DMS153 treated with DMSO at 0.1 percent for 48 hours (cell line): ENCODE data around the gene MC2R.

Source experiments
- DNase-seq: peaks from one replicate; lab custom pipeline; 2025; ENCODE audit not compliant: unreplicated experiment; lab: John Stamatoyannopoulos, UW

Gene MC2R

DNA sequence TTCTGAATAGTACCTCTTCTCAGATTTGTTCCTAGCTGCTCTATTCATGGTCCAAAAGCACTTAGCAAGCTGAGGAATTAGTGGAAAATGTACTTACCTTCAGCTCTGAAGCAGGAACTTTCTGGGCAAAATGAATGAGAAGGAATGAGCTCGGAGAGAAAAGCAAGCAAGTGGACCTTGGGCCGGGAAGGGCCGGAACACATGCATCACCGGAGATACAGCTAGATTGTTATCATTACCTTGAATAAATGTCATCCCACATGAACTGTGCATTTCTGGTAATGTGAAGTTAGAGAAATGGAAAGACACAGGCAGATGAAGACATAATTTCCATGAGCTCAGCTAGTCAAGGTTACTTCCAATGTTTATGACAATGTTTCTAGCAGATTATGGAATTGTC is at the start of gene MC2R:
Gene MC2R, minus strand, starts transcription at position 146 of the 400 bp plus-strand sequence. CDS start 30,018 bp downstream, outside the sequence.
- DNase-seq, result no peak

GRCh38 chr18:13945811-13946210 is 30.5 kb upstream of the MC2R start:
- DNase-seq, result no peak

DNA sequence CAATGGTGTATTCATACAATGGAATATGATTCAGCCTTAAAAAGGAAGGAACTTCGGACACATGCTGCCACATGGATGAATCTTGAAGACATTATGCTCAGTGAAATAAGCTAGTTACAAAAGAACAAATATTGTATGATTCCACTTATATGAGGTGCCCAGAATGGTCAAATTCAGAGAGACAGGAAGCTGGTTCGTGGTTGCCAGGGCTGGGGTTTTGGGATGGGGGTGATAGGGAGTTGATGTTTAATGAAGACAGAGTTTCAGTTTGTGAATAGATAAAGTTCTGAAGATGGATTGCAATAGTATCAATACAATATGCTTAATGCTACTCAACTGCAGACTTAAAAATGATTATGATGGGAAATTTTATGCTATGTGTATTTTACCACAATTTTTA is 28.0 kb upstream of the MC2R start:
- DNase-seq, result no peak

DNA sequence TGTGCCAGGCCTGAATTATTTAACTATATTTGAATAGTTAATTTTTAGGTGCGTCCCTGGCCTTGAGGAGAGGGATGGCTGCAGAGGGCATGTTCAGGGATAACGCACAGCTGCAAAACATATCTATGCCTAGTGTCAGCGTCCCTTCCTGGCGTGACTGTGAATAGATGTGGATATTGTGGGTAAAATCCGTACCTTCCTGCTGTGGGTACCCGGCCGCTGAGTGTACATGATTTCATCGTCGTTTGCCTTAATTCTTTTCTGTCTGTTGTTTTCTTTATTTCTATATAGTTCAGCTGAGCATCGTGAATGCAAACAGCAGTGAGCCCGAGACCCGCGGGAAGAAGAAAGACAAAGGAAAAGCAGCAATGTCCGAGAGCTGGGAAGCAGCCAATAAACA is 25.0 kb upstream of the MC2R start:
- DNase-seq, result no peak

GRCh38 chr18:13934676-13935075 is 19.3 kb upstream of the MC2R start:
- DNase-seq, result no peak

DNA sequence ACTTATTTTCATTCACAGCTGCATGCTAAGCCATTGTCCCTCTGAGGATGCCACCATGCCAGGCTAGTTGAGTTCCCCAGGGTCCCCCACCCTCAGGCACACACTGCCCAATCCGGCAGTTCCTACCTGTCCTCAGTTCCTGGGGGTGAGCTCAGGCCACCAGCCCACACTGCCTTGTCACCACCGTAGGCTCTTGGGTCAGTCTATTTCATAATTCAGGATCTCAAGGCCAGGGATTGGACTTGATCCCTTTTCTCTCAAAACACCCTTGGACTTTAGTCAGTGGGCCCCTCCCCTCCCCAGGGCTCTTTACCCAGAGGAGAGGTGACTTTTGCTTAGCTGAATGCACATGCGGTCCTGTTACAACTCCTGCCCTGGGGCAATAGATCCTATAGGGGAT is 18.7 kb upstream of the MC2R start:
- no peak for DNase-seq

GRCh38 chr18:13932285-13933025 is 17.1 kb upstream of the MC2R start:
- no peak for DNase-seq

- DNase-seq, result no peak
These were observed 15.6 kb upstream of the MC2R start for GRCh38 chr18:13930964-13931363.

DNA sequence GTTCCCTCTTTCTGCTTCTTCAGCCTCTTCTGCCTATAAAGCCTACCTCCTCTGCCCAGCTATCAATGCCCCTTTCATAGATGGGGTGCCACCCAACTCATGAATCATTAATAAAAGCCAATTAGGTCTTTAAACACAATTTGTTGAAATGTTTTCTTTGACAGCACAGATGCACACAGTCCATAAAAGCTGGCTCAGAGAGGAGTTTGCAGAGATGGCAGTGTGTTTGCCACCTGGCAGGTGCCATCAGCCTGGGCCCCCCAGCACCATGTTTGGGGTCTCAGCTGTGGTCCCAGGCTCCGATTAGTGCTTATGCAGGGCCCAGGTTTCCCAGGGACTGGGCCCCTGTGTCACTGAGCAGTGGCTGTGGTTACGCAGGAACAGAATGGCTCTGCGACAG is 7.9 kb upstream of the MC2R start:
- DNase-seq, result no peak

GRCh38 chr18:13918898-13919297 is 3.6 kb upstream of the MC2R start:
- no peak for DNase-seq

GRCh38 chr18:13917401-13917800 is 2.1 kb upstream of the MC2R start:
- no peak for DNase-seq

GRCh38 chr18:13916559-13916958 is 1.2 kb upstream of the MC2R start:
- no peak for DNase-seq

GRCh38 chr18:13915995-13916431 is 677 bp upstream of the MC2R start:
- DNase-seq, result no peak

DNA sequence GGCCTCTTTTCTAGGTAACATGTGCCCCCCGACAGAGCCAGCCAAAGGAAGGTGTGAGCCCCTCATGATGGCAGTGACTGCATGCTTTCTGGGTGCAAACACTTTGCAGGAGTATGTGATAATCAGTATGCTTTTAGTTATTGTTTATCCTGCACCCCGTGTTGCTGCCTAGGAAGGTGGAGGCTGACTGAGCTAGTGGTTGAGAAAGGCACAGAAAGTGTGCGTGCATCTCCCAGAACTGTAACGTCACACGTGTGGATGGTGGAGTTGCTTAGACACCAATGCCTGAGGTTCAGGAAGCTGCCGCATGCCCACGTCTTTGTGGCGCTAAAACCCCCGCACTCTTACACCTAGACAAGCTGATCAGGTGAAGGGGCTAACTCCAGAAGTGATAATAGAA is 580 bp downstream of the MC2R start:
- no peak for DNase-seq

- no peak for DNase-seq
These were observed 1.2 kb downstream of the MC2R start for GRCh38 chr18:13914170-13914569.

DNA sequence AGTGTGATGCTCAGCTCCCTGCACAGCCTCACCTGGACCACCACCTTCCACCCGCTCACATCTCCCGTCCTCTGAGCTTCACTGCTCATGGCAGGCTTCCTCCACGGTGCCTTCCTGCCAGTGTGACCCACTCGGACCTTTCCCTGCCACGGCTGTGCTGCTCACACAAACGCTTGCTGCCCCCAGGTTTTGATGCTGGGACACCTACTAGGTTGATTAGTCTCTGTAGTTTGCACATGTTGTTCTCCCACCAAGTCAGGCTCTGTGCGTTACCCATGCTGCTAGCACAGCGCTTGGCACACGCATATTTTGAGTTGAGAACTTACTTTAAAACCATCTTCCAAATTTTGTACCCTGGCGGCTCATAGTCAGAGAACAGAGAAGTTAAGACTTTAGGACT is 2.1 kb downstream of the MC2R start:
- DNase-seq, result no peak

DNA sequence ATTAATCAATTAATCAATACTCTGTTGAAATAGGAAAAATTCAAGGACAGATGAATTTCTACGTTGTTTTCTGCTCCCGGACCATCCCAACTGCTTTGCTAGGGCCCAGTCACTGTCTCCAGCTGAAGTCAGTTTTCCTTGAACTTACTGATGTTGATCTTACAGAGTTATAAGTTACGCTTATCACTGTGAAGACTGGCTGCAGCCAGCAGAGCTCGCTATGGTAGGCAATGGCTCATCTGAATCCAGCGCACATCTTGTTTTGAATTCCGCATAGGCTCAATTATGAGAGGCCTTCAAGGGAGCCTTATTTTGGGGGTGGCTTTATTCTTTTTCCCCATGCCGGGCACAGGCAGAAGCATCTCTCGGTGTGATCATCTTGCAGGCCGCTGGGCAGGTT is 2.7 kb downstream of the MC2R start:
- no peak for DNase-seq

DNA sequence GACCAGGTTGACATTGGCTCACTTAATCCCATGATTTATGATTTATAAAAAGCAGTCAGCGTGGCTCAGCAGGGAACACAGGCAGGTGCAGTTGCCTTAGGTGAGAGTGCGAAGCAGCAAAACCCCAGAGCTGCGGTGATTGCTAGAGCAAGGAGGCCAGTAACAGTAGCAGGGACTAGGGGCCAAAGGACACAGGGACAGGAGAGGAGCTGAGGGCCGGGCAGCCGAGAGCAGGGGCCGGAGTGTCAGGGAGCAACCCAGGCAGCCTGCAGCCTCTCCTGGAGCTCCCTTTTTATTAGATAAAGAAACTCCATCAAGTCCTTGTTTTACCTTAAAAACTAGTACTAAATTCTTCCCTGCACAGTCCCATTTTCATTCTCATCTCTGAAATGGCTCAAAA is 4.3 kb downstream of the MC2R start:
- DNase-seq, result no peak

GRCh38 chr18:13910501-13910900 is 4.8 kb downstream of the MC2R start:
- DNase-seq, result no peak

DNA sequence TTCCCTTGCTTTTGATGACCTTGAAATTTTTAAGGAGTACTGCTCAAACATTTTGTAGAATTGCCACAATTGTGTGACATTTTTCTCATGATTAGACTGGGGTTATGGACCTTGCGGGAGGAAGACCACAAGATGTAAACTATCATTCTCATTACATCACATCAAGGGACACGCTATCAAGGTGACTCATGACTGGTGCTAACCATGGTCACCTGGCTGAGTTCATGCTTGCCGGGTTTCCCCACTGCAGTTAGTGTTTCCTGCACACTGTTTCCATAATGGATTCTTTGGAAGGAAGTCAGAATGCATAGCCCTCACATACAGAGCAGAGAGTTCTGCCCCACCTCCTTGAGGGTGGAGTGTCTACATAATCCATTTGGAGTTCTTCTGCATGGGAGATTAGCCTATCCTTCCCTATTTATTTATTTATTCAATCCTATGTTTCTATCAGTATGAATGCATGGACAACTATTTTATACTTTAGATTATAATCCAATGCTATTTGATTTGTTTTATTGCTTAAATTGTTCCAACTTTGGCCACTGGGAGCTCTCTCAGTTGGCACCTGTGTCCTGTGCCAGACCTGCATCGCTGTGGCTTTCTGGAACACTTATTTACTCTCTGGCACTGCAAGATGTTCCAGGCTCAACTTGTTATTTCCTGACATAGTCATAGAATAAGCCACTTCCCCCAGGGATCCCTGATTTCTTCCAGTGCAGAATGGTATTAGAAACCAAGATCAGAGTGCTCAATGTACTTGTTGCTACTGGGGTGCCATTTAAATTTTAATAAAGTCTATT is 6.0 kb downstream of the MC2R start:
- DNase-seq, result no peak

- DNase-seq, result no peak
These were observed 14.7 kb downstream of the MC2R start for GRCh38 chr18:13900633-13901032.

GRCh38 chr18:13895505-13896033 is 19.8 kb downstream of the MC2R start:
- no peak for DNase-seq
